Muscle layer of duodenum (tissue), 2 donors: Measurements from ENCODE around the gene HSD11B1.
"Not testable (repeated sequence)": the region's sequence is repeated elsewhere in the genome, so short reads cannot be mapped to it uniquely, and the experiment has no call there.

Experiments used
- H3K27ac ChIP-seq: one replicate; pipeline ENCODE4 v1.7.0; 2013; ENCODE audit warnings: mild to moderate bottlenecking, low read length
- H3K27me3 ChIP-seq: one replicate; pipeline ENCODE4 v1.7.0; 2013; ENCODE audit warnings: low read depth, mild to moderate bottlenecking, control low read depth, low read length
- H3K36me3 ChIP-seq, 2 donors: one replicate each; pipeline ENCODE4 v1.7.0; 2013; ENCODE audit warnings: low read length in 2 of 2, control low read depth in 1 of 2, mild to moderate bottlenecking in 1 of 2; ENCODE audit not compliant: insufficient read depth in 2 of 2, control insufficient read depth in 1 of 2
- H3K4me1 ChIP-seq, 2 donors: one replicate each; pipeline ENCODE4 v1.7.0; 2013; ENCODE audit warnings: low read length in 2 of 2, mild to moderate bottlenecking in 2 of 2, control low read depth in 1 of 2, moderate library complexity in 1 of 2; ENCODE audit not compliant: insufficient read depth in 2 of 2, control insufficient read depth in 1 of 2
- H3K4me3 ChIP-seq, 2 donors: one replicate each; pipeline ENCODE4 v1.7.0; 2013; ENCODE audit warnings: low read length in 2 of 2, low read depth in 1 of 2, mild to moderate bottlenecking in 1 of 2
- H3K9me3 ChIP-seq, 2 donors: one replicate each; pipeline ENCODE4 v1.7.0; 2013; ENCODE audit warnings: low read length in 2 of 2, control low read depth in 1 of 2, mild to moderate bottlenecking in 1 of 2; ENCODE audit not compliant: control insufficient read depth in 1 of 2
- donor health status: healthy.

Gene HSD11B1

GRCh38 chr1:209692296-209692695 is 12.3 kb upstream of the HSD11B1 start:
- Histone ChIP-seq H3K36me3 (no peaks in the 10 kb centered on the region), H3K27me3 (no peaks in the 10 kb centered on the region), H3K4me1 (peaks cover 0 to 13% of the 10 kb centered on the region in 2 donors), H3K27ac (no peak overlapping the region), H3K4me3 (no peak overlapping the region), H3K9me3 (no peaks in the 10 kb centered on the region)

- H3K9me3 ChIP-seq, result no peaks in the 10 kb centered on the region
- no peak overlapping the region for H3K27ac ChIP-seq
- H3K4me3 ChIP-seq, result no peak overlapping the region
- H3K4me1 ChIP-seq, result peaks cover 0 to 12% of the 10 kb centered on the region in 2 donors
- no peaks in the 10 kb centered on the region for H3K36me3 ChIP-seq
- H3K27me3 ChIP-seq, result no peaks in the 10 kb centered on the region
Measured at GRCh38 chr1:209692745-209693504, 11.7 kb upstream of the HSD11B1 start.

GRCh38 chr1:209696673-209697072 is 8.0 kb upstream of the HSD11B1 start:
- Histone ChIP-seq H3K4me3 (no peak overlapping the region), H3K4me1 (no peaks in the 10 kb centered on the region), H3K9me3 (no peaks in the 10 kb centered on the region), H3K27ac (no peak overlapping the region), H3K36me3 (no peaks in the 10 kb centered on the region), H3K27me3 (no peaks in the 10 kb centered on the region)

- H3K9me3 ChIP-seq, result no peaks in the 10 kb centered on the region
- no peaks in the 10 kb centered on the region for H3K4me1 ChIP-seq
- no peaks in the 10 kb centered on the region for H3K36me3 ChIP-seq
- H3K4me3 ChIP-seq, result no peak overlapping the region
- H3K27me3 ChIP-seq, result no peaks in the 10 kb centered on the region
- H3K27ac ChIP-seq, result no peak overlapping the region
Measured at GRCh38 chr1:209697126-209697525, 7.5 kb upstream of the HSD11B1 start.

GRCh38 chr1:209700686-209701085 is 4.0 kb upstream of the HSD11B1 start:
- not testable (repeated sequence) for H3K4me3 ChIP-seq, H3K27me3 ChIP-seq, H3K27ac ChIP-seq, H3K4me1 ChIP-seq, H3K9me3 ChIP-seq, H3K36me3 ChIP-seq

- Histone ChIP-seq H3K27ac (no peak overlapping the region), H3K4me3 (no peak overlapping the region), H3K27me3 (no peaks in the 10 kb centered on the region), H3K9me3 (no peaks in the 10 kb centered on the region), H3K36me3 (no peaks in the 10 kb centered on the region), H3K4me1 (no peaks in the 10 kb centered on the region)
Measured at GRCh38 chr1:209702832-209703231, 1.8 kb upstream of the HSD11B1 start.

- no peak overlapping the region for H3K27ac ChIP-seq
- H3K4me1 ChIP-seq, result no peaks in the 10 kb centered on the region
- no peaks in the 10 kb centered on the region for H3K27me3 ChIP-seq
- no peaks in the 10 kb centered on the region for H3K36me3 ChIP-seq
- no peak overlapping the region for H3K4me3 ChIP-seq
- H3K9me3 ChIP-seq, result no peaks in the 10 kb centered on the region
Measured at GRCh38 chr1:209703834-209704504, 677 bp upstream of the HSD11B1 start.

GRCh38 chr1:209705033-209705598 is 470 bp downstream of the HSD11B1 start:
- Histone ChIP-seq H3K36me3 (no peaks in the 10 kb centered on the region), H3K9me3 (no peaks in the 10 kb centered on the region), H3K27me3 (no peaks in the 10 kb centered on the region), H3K4me3 (no peak overlapping the region), H3K27ac (peak overlapping the region; percentile 36), H3K4me1 (no peaks in the 10 kb centered on the region)

GRCh38 chr1:209706622-209707021 is 2.0 kb downstream of the HSD11B1 start:
- no peaks in the 10 kb centered on the region for H3K4me1 ChIP-seq
- H3K9me3 ChIP-seq, result no peaks in the 10 kb centered on the region
- no peak overlapping the region for H3K4me3 ChIP-seq
- H3K27ac ChIP-seq, result no peak overlapping the region
- H3K27me3 ChIP-seq, result no peaks in the 10 kb centered on the region
- no peaks in the 10 kb centered on the region for H3K36me3 ChIP-seq

- H3K4me3 ChIP-seq, result no peak overlapping the region
- no peaks in the 10 kb centered on the region for H3K9me3 ChIP-seq
- no peaks in the 10 kb centered on the region for H3K4me1 ChIP-seq
- no peaks in the 10 kb centered on the region for H3K36me3 ChIP-seq
- H3K27ac ChIP-seq, result no peak overlapping the region
- H3K27me3 ChIP-seq, result no peaks in the 10 kb centered on the region
Measured at GRCh38 chr1:209707308-209707707, 2.7 kb downstream of the HSD11B1 start.

- Histone ChIP-seq H3K9me3 (no peaks in the 10 kb centered on the region), H3K4me1 (no peaks in the 10 kb centered on the region), H3K4me3 (no peak overlapping the region), H3K27ac (no peak overlapping the region), H3K27me3 (no peaks in the 10 kb centered on the region), H3K36me3 (no peaks in the 10 kb centered on the region)
Measured at GRCh38 chr1:209708297-209708696, 3.7 kb downstream of the HSD11B1 start.
